Endothelial cell of umbilical vein (primary cell): ENCODE results near the gene A3GALT2.

Experiments used
- CTCF ChIP-seq, 2 donors: IDR thresholded peaks; 1 replicate in 1 of 2; 2 replicates in 1 of 2; pipeline ENCODE4 v1.5.1; 2011; ENCODE audit warnings: low read length in 2 of 2, mild to moderate bottlenecking in 2 of 2, moderate library complexity in 2 of 2, control low read depth in 1 of 2, inconsistent platforms in 1 of 2, low read depth in 1 of 2; ENCODE audit not compliant: insufficient read depth in 1 of 2; ENCODE audit errors: extremely low read depth in 1 of 2
- EZH2 ChIP-seq: IDR thresholded peaks from 2 replicates; pipeline ENCODE4 v1.6.1; 2012; ENCODE audit warnings: borderline replicate concordance, low read depth, mild to moderate bottlenecking, moderate library complexity, low read length, inconsistent platforms; ENCODE audit not compliant: severe bottlenecking
- JUN ChIP-seq: IDR thresholded peaks from 2 replicates; pipeline ENCODE4 v1.6.1; 2011; ENCODE audit warnings: borderline replicate concordance, low read depth; ENCODE audit not compliant: insufficient read length, insufficient read depth
- MAX ChIP-seq: IDR thresholded peaks from 2 replicates; pipeline ENCODE4 v1.6.1; 2011; ENCODE audit not compliant: insufficient read depth, insufficient read length
- POLR2A ChIP-seq: IDR thresholded peaks from 2 replicates; pipeline ENCODE4 v1.6.1; 2012; ENCODE audit warnings: low read depth, mild to moderate bottlenecking, control low read depth, low read length

- no peak for TF ChIP-seq EZH2
- no peak for TF ChIP-seq CTCF (IDR thresholded peaks at IDR 0.05; ENCODE audit: extremely low read depth in 1 of 2, insufficient read depth in 1 of 2, low read depth in 1 of 2, low read length in 2 of 2)
- no peak for TF ChIP-seq JUN
- no peak for TF ChIP-seq POLR2A
- no peak for TF ChIP-seq MAX
Measured at GRCh38 chr1:33316601-33317000, 4.3 kb downstream of the A3GALT2 start.
